ENCODE results near the gene PLAGL2.
A peak's percentile ranks its signal among the peaks of the same experiment; 100 is the strongest.

The PLAGL2 gene

GRCh38 chr20:32231245-32231644 is 23.7 kb upstream of the PLAGL2 start:
- peak; percentile 20 for DNase-seq (ENCODE audit: low read depth)

GRCh38 chr20:32230707-32231106 is 23.2 kb upstream of the PLAGL2 start:
- no peak for DNase-seq (ENCODE audit: low read depth)

GRCh38 chr20:32229251-32229747 is 21.8 kb upstream of the PLAGL2 start:
- no peak for DNase-seq (ENCODE audit: low read depth)

- peak; percentile 36 for DNase-seq (ENCODE audit: low read depth)
These were observed 20.5 kb upstream of the PLAGL2 start for GRCh38 chr20:32227744-32228688.

GRCh38 chr20:32227306-32227705 is 19.8 kb upstream of the PLAGL2 start:
- no peak for DNase-seq (ENCODE audit: low read depth)

DNA sequence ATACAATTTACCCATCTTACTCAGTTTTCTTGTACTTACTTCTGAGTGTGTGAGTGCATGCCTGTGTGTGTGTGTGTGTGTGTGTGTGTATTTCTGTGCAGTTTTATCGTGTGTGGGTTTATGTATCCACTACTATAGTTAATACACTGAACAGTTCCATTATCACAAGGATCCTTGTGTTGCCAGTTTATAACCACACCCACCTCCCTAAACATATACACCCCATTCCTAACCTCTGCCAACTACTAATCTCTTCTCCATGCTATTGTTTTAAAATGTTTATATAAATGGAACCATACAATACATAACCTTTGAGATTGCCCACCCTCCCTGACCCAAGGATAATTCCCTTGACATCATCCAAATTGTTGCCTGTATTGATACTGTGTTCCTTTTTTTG is 18.8 kb upstream of the PLAGL2 start:
- DNase-seq (ENCODE audit: low read depth), result no peak

- no peak for DNase-seq (ENCODE audit: low read depth)
These were observed 16.9 kb upstream of the PLAGL2 start for GRCh38 chr20:32224463-32224862.

- no peak for DNase-seq (ENCODE audit: low read depth)
These were observed 10.8 kb upstream of the PLAGL2 start for GRCh38 chr20:32218156-32218900.

DNA sequence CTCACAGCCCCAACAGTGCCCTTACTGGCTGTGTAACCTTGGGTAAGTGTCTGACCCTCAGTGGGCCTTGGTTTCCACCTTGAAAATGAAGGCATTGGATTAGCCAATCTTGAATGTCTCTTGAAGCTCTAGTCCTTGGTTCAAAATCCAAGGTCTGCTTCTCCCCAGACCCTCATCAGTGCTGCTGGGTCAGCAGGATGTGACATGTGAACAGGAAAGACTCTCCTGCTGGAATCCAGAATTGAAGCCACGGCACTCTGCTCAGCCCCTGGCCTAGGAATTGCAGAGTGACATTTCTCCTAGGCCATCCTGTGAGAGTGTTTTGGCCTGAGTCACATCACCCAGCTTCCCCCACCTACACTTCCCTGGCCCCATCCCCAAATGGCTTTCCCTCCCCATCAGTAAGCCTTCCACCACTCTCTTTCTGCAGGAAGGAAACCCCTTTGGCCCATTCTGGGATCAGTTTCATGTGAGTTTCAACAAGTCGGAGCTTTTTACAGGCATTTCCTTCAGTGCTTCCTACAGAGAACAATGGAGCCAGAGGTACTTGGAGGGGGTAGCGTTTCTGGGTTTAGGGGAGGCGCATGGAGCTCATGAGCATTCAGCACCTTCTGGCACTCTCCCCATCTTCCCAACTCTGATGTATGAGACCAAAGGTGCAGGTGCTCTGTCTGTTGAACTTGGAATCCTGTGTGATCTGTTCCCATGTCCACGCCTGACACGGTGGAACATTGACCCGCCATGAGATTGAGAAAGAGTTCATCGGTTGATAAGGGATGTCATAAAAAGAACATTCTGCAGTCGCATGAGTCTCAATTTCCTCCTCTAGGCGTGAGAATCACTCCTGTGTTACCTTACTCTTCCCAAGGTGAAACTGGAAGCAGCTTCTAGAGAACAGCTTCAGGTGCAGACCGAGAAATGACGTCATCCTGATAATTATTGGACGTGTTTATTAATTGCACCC is 8.9 kb upstream of the PLAGL2 start:
- no peak for DNase-seq (ENCODE audit: low read depth)

DNA sequence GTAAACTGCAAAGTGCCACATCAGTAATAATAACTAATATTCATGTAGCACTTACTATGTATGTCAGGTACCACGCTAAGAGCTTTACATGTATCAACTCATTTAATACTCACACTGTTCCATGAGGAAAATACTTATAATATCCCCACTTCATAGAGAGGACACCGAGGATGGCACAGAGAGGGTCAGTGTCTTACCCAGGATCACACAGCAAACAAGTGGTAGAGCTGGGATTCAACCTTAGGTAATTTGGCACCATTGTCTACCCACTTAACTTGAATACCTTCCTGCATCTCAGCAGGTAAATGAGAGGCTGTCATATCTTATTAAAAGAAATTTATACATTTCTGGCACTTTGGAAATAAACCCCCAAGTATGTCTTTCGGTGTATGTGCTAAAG is 8.2 kb upstream of the PLAGL2 start:
- no peak for DNase-seq (ENCODE audit: low read depth)

GRCh38 chr20:32215147-32215546 is 7.6 kb upstream of the PLAGL2 start:
- no peak for DNase-seq (ENCODE audit: low read depth)

DNA sequence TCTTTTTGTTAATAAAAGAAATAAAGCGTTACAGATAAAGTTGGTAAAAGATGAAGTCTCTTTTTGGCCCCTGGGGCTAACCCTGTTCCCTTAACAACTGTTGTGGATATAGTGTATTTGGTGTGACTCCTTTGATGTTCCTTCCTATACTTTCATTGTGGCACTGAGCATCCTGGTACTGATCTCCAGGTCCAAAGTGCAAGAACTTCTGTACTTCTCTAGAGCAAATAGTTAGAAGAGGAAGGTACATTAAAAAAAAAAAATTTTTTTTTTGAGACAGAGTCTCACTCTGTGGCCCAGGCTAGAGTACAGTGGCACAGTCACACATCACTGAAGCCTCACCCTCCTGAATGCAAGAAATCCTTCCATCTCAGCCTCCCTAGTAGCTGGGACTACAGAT is 6.3 kb upstream of the PLAGL2 start:
- DNase-seq (ENCODE audit: low read depth), result no peak

GRCh38 chr20:32209850-32210605 is 2.5 kb upstream of the PLAGL2 start:
- no peak for DNase-seq (ENCODE audit: low read depth)

GRCh38 chr20:32208499-32209154 is 1.1 kb upstream of the PLAGL2 start:
- DNase-seq (ENCODE audit: low read depth), result no peak

DNA sequence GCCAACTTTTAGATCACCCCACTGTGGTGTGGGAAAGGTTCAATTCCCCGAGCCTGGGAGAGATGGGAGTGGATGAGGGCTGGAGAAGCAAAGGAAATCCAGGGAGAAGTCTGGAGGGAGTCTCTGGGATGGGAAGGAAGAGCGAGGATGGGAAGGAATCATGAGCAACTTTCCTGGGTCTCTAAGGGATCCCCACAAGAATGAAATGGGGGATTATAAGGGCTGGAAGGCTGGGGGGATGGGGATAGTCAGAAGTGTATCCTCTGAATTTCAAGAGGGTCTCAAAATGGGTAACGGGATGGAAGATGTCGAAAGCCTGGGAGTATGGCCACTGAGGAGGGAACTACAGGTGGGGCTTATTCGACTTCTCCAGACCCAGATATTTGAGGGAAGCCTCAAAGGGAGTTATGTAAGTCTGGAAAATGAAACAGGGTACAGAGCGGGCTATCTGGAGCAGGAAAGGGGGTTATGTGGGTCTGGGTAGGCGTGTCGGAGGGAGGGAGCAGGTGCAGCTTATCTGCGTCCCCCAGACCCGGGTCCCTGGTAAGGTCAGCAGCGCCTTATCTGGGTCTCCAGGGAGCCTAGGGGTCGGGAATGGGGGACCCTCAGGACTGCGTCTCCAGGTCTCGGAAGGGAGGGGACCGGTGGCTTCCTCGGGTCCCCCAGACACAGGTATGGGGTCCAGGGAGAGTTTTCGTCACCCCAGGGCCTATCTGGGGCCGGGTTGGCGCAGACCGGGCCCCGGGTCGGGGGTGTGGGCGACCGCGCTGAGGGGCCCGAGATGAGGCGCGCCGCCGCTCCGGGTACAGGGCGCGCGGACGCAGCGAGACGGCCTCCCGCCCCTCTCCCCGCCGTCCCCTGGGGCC is 550 bp downstream of the PLAGL2 start:
- no peak for DNase-seq (ENCODE audit: low read depth)

- no peak for DNase-seq (ENCODE audit: low read depth)
These were observed 1.4 kb downstream of the PLAGL2 start for GRCh38 chr20:32205843-32206759.

DNA sequence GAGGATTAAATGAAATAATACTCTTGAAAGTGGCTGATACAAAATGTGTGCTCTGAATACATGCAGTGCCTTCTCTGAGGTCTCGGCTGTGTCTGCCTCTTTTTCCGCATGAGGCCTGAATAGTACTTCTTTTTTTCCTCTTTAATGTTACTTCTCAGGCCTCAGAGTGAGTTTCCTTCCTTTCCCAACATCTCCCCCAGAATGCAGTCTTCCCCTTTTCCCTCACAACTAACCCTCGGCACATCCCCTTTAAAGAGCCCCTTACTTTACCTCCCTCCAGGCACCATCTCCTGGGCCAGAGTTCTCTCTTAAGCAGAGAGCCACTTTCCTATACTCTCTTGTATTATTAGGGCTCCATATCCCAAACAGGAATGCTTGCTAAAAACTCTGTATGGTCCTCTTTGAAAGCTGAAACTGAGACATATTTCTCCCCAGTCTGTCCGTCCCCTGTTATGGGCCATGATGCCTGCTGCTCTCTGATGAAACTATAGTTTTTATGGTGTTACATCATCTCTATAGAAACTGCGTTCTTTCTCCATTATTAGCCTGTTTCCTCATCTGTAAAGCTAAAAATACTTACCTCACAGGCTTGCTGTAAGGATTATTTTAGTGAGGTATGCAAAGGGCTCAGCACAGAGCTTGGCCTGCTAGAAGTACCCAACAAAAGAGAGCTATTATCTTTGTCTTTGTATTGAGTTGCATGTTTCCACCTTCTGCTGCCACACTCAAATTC is 2.3 kb downstream of the PLAGL2 start:
- no peak for DNase-seq (ENCODE audit: low read depth)
